ENCODE data around the gene TNIP2. TPM values are rescaled to one million over a fixed set of nuclear protein-coding genes. Genes with fewer than 3 reads are reported as not detected.

The TNIP2 gene
- total RNA-seq = 47.1 and 48.0 TPM in 2 replicates

DNA sequence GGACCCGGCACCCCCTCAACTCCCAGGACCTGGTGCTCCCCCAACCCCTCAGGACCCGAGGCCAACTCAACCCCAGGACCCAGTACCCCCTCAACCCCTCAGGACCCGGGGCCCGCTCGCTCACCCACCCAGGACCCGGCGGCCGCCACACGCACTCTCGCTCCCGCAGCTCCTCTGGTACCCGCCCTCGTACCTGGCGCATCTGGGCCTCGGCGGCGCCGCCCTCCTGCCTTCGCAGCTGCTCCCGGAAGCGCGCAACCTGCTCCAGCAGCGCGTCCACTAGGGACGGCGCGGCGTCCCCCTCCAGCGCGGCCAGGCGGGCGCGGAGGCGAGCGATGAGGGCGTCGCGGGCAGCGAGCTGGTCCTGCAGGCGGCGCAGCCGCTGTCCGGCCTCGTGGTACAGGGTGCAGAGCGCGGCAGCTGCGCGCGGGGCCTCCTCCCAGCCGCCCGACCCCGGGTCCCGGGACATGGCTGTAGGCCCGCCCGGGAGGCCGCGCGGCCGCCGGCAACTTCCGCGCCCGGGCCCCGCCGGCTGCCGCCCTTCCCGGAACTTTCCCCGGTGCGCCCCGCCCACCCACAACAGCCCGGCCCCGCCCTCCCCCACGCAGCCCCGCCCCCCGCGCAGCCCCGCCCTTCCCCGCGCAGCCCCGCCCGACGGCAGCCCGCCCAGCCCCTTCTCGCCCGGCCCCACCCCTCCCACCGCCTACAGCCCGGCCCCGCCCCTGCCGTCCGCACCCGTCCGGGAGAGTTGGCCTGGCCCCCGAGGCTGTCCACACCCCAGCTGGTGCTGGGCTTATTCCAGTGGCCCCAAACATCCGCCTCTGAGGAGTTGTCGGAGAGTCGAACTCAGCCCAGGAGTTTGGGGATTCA is at the start of gene TNIP2:
Gene TNIP2 (minus strand): TSS at position 516 of the 870 bp plus-strand sequence. CDS start 47 bp downstream, at position 469.

GRCh38 chr4:2792711-2793585 is 36.8 kb upstream of the TNIP2 start, which contains the start of gene SH3BP2:
Gene SH3BP2 (plus strand): TSS chr4:2793085. CDS start chr4:2820618, 27,533 bp downstream.

Other genes starting within 250 kb of the TNIP2 start
- 19.7 and 24.3 TPM in 2 replicates for gene FAM193A, start 219.7 kb downstream of the TNIP2 start, total RNA-seq
- 22.0 and 25.4 TPM in 2 replicates for gene SH3BP2, start 36.7 kb upstream of the TNIP2 start, total RNA-seq
- 171 and 223 TPM in 2 replicates for gene ADD1, start 87.5 kb upstream of the TNIP2 start, total RNA-seq
- gene NOP14, start 207.1 kb upstream of the TNIP2 start, total RNA-seq = 32.2 and 43.8 TPM in 2 replicates
- gene GRK4, start 207.2 kb upstream of the TNIP2 start, total RNA-seq = 4.6 and 4.8 TPM in 2 replicates

All from placental pericyte (primary cell).